HG03108 (cell line): Measurements from ENCODE around the gene ATP6V0E2.
A peak's percentile ranks its signal among the peaks of the same experiment; 100 is the strongest.

Experiments
- ATAC-seq: cut with Tn5 transposase; IDR thresholded peaks from one replicate; pipeline ENCODE4 v1.9.1; 2021; ENCODE audit warnings: moderate library complexity; ENCODE audit not compliant: unreplicated experiment

Gene ATP6V0E2

GRCh38 chr7:149838224-149838991 is 35.4 kb upstream of the ATP6V0E2 start, which contains the start of gene ZNF862:
Gene ZNF862 (plus strand): TSS chr7:149838375. CDS start chr7:149838612, 237 bp downstream.
- ATAC-seq, result peak; percentile 98

GRCh38 chr7:149838992-149839408 is 34.8 kb upstream of the ATP6V0E2 start:
- no peak for ATAC-seq

- no peak for ATAC-seq
Observed at GRCh38 chr7:149839933-149840332, 33.8 kb upstream of the ATP6V0E2 start.

- ATAC-seq, result no peak
Observed at GRCh38 chr7:149843566-149843965, 30.2 kb upstream of the ATP6V0E2 start.

- no peak for ATAC-seq
Observed at GRCh38 chr7:149844445-149844844, 29.3 kb upstream of the ATP6V0E2 start.

GRCh38 chr7:149845257-149845980 is 28.4 kb upstream of the ATP6V0E2 start:
- ATAC-seq, result no peak

GRCh38 chr7:149846021-149846420 is 27.7 kb upstream of the ATP6V0E2 start:
- ATAC-seq, result no peak

GRCh38 chr7:149846436-149847046 is 27.2 kb upstream of the ATP6V0E2 start:
- peak; percentile 74 for ATAC-seq

- no peak for ATAC-seq
Observed at GRCh38 chr7:149849174-149849573, 24.6 kb upstream of the ATP6V0E2 start.

- no peak for ATAC-seq
Observed at GRCh38 chr7:149850007-149850594, 23.7 kb upstream of the ATP6V0E2 start.

- no peak for ATAC-seq
Observed at GRCh38 chr7:149850716-149851115, 23.1 kb upstream of the ATP6V0E2 start.

GRCh38 chr7:149851449-149851848 is 22.3 kb upstream of the ATP6V0E2 start:
- no peak for ATAC-seq

- no peak for ATAC-seq
Observed at GRCh38 chr7:149853157-149853556, 20.6 kb upstream of the ATP6V0E2 start.

GRCh38 chr7:149854611-149855360 is 19.0 kb upstream of the ATP6V0E2 start:
- ATAC-seq, result no peak

- no peak for ATAC-seq
Observed at GRCh38 chr7:149855361-149856305, 18.1 kb upstream of the ATP6V0E2 start.

GRCh38 chr7:149856583-149856982 is 17.2 kb upstream of the ATP6V0E2 start:
- no peak for ATAC-seq

GRCh38 chr7:149859369-149859768 is 14.4 kb upstream of the ATP6V0E2 start:
- ATAC-seq, result no peak

GRCh38 chr7:149859876-149860275 is 13.9 kb upstream of the ATP6V0E2 start:
- no peak for ATAC-seq
